ENCODE data around the gene ARL6IP4. TPM values are rescaled to one million over a fixed set of nuclear protein-coding genes. Genes with fewer than 3 reads are reported as not detected.

Gene ARL6IP4
- total RNA-seq, 1 experiment from 2014 or later: 132 TPM

GRCh38 chr12:122977655-122978392, 2.7 kb upstream of the ARL6IP4 start:
- DNase-seq: no peak
- Histone ChIP-seq H2AK5ac (ENCODE audit: insufficient read length, low read length) (no peak overlapping the region), H4K5ac (ENCODE audit: insufficient read length, low read depth, low read length) (no peak overlapping the region), H3K4me1 (ENCODE audit: insufficient read depth, low read length) (peaks cover 8% of the 10 kb centered on the region; the same call in 1 of the 2 replicates), H3K23me2 (ENCODE audit: insufficient read length, low read depth, low read length, poor library complexity, severe bottlenecking) (peaks cover 20% of the 10 kb centered on the region), H3K9ac (ENCODE audit: extremely low read depth, insufficient read length, low read length) (no peak overlapping the region), H4K91ac (ENCODE audit: insufficient read length, low read depth, low read length) (no peak overlapping the region), H3K79me2 (ENCODE audit: insufficient read depth, low read length) (no peaks in the 10 kb centered on the region), H3K14ac (ENCODE audit: insufficient read depth, low read length) (no peak overlapping the region), H4K8ac (replicated peaks; ENCODE audit: insufficient read length, low read depth, low read length) (no peak overlapping the region), H3K4ac (ENCODE audit: low read depth, low read length) (no peak overlapping the region), H3K27me3 (ENCODE audit: insufficient read depth, low read length) (no peaks in the 10 kb centered on the region), H2BK120ac (ENCODE audit: low read depth, low read length, poor library complexity, severe bottlenecking) (no peak overlapping the region), H3K23ac (ENCODE audit: insufficient read length, low read depth, low read length) (no peak overlapping the region), H3K27ac (ENCODE audit: insufficient read length, low read depth, low read length) (no peak overlapping the region), H2BK15ac (ENCODE audit: low read depth, low read length) (no peak overlapping the region), H2BK12ac (ENCODE audit: insufficient read length, low read depth, low read length) (no peak overlapping the region), H3K79me1 (ENCODE audit: insufficient read depth, low read depth, low read length, poor library complexity, severe bottlenecking) (no peaks in the 10 kb centered on the region), H3K9me3 (ENCODE audit: control insufficient read depth, low read depth, low read length) (no peaks in the 10 kb centered on the region), H4K20me1 (ENCODE audit: control insufficient read depth, insufficient read depth, insufficient read length) (no peaks in the 10 kb centered on the region), H2BK5ac (ENCODE audit: insufficient read length, low read length) (no peak overlapping the region), H3K56ac (ENCODE audit: insufficient read length, low read depth, low read length) (no peak overlapping the region), H3K18ac (ENCODE audit: insufficient read length, low read depth, low read length) (no peak overlapping the region), H2BK20ac (ENCODE audit: low read depth, low read length, poor library complexity, severe bottlenecking) (no peak overlapping the region), H2AFZ (ENCODE audit: low read length) (no peak overlapping the region), H3K4me2 (ENCODE audit: insufficient read depth, insufficient read length, low read length) (no peak overlapping the region), H3T11ph (ENCODE audit: low read length) (no peak overlapping the region)
- WGBS (ENCODE audit: extremely low coverage, insufficient read length, low lambda C conversion rate): no CpG with 5 or more reads among the region's 9 CpGs
- H3K4me1 Mint-ChIP-seq: peaks cover 19 to 29% of the 10 kb centered on the region in 2 experiments
- no peaks in the 10 kb centered on the region for H3K27me3 Mint-ChIP-seq (ENCODE audit: low read depth)
- peak overlapping the region in 1 of 2 experiments; percentile 62; a peak in 2 of 5 replicates for H3K4me3 Mint-ChIP-seq
- no peak overlapping the region for H3K27ac Mint-ChIP-seq
- no peaks in the 10 kb centered on the region for H3K9me3 Mint-ChIP-seq
- H3K36me3 Mint-ChIP-seq (ENCODE audit: insufficient read depth in 1 of 3, low read depth in 3 of 3): peaks cover 0 to 14% (median 1%) of the 10 kb centered on the region in 3 experiments; a peak in 4 of 7 replicates
- no peak for TF ChIP-seq CTCF (conservative IDR thresholded peaks at IDR 0.05)
